ENCODE measurements around the gene CERS4.

DNA sequence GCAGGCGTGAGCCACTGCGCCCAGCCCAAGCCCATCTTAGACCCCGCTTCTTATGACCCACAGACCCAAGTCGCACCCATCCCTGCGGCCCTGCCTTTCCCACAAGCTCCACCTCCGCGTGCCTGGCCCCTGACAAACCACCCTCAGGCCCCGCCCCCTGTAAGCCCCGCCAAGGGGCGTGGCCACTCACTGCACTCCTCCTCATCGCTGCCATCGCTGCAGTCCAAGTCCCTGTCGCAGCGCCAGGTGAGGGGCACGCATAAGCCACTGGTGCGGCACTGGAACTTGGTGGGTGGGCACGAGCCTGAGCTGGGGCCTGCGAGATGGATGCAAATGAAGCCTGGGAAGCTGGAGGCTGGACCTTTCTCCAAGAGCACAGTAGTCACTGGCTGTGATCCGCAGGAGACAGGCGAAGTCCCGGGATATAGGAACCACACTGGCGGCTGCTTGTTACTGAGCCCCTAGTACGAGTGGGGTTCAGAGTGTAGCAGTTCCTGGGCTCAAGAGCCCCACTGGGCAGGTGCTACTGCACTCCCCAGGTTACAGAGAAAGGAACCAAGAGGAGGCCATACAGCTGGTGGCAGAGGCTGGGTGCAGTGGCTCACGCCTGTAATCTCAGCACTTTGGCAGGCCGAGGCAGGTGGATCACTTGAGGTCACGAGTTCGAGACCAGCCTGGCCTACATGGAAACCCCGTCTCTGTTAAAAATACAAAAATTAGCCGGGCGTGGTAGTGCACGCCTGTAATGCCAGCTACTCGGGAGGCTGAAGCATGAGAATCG, 95.9 kb downstream of the CERS4 start:
- TF ChIP-seq, protein P1, sequence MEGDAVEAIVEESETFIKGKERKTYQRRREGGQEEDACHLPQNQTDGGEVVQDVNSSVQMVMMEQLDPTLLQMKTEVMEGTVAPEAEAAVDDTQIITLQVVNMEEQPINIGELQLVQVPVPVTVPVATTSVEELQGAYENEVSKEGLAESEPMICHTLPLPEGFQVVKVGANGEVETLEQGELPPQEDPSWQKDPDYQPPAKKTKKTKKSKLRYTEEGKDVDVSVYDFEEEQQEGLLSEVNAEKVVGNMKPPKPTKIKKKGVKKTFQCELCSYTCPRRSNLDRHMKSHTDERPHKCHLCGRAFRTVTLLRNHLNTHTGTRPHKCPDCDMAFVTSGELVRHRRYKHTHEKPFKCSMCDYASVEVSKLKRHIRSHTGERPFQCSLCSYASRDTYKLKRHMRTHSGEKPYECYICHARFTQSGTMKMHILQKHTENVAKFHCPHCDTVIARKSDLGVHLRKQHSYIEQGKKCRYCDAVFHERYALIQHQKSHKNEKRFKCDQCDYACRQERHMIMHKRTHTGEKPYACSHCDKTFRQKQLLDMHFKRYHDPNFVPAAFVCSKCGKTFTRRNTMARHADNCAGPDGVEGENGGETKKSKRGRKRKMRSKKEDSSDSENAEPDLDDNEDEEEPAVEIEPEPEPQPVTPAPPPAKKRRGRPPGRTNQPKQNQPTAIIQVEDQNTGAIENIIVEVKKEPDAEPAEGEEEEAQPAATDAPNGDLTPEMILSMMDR (IDR thresholded peaks at IDR 0.05) = no peak
- no peak for TF ChIP-seq ZFX (IDR thresholded peaks at IDR 0.05; ENCODE audit: borderline replicate concordance)
